Small intestine (tissue), 7 donors: Measurements from ENCODE around the gene ARHGAP24. TPM values are rescaled to one million over a fixed set of nuclear protein-coding genes. Genes with fewer than 3 reads are reported as not detected.
"Not testable (repeated sequence)": the region's sequence is repeated elsewhere in the genome, so short reads cannot be mapped to it uniquely, and the experiment has no call there.

Experiments used
- DNase-seq, 2 donors: peaks; one replicate each; pipeline versions ENCODE4 v3.0.0 to v3.0.0-alpha.2; 2013
- FAIRE-seq: peaks from 2 replicates; lab custom pipeline; 2012; peaks lifted over from hg19 to GRCh38; lab: Jason Lieb, UNC
- H3K27ac ChIP-seq, 3 donors: one replicate each; pipeline ENCODE4 v1.5.1; 2013; ENCODE audit warnings: low read length in 2 of 3, mild to moderate bottlenecking in 2 of 3, control low read depth in 1 of 3, inconsistent platforms in 1 of 3, low read depth in 1 of 3, moderate library complexity in 1 of 3
- H3K27me3 ChIP-seq, 3 donors: one replicate each; pipeline ENCODE4 v1.6.1; 2013; ENCODE audit warnings: low read length in 3 of 3, inconsistent platforms in 1 of 3; ENCODE audit not compliant: control insufficient read depth in 3 of 3, insufficient read depth in 3 of 3
- H3K36me3 ChIP-seq, 3 donors: one replicate each; pipeline ENCODE4 v1.6.1; 2013; ENCODE audit warnings: low read length in 3 of 3, inconsistent platforms in 1 of 3, low read depth in 1 of 3, mild to moderate bottlenecking in 1 of 3, moderate library complexity in 1 of 3; ENCODE audit not compliant: control insufficient read depth in 3 of 3, insufficient read depth in 2 of 3
- H3K4me1 ChIP-seq, 3 donors: one replicate each; pipeline ENCODE4 v1.6.1; 2013; ENCODE audit warnings: low read length in 2 of 3, inconsistent platforms in 1 of 3, low read depth in 1 of 3, mild to moderate bottlenecking in 1 of 3, moderate library complexity in 1 of 3; ENCODE audit not compliant: control insufficient read depth in 3 of 3, insufficient read depth in 2 of 3
- H3K4me3 ChIP-seq, 3 donors: one replicate each; pipeline ENCODE4 v1.5.1; 2013; ENCODE audit warnings: low read length in 3 of 3, control low read depth in 1 of 3, inconsistent platforms in 1 of 3, low read depth in 1 of 3, mild to moderate bottlenecking in 1 of 3, moderate library complexity in 1 of 3
- H3K9me3 ChIP-seq, 2 donors: one replicate each; pipeline ENCODE4 v1.6.1; 2013; ENCODE audit warnings: low read depth in 1 of 2, low read length in 1 of 2; ENCODE audit not compliant: control insufficient read depth in 2 of 2, insufficient read depth in 1 of 2
- WGBS, 3 donors: extraction: QIAGEN DNeasy Blood & Tissue Kit; methylation state at CpG; one replicate each; pipeline ENCODE4 v1.1.7; 2013; 5-methylcytosine and 5-hydroxymethylcytosine counted together
- polyA plus RNA-seq, 4 donors: library from polyadenylated mRNA; stranded (reverse) in 3 of 4; unstranded in 1 of 4; fragments of 200-250 nt in 3 of 4; fragments of 120-200 nt in 1 of 4; gene quantifications; one replicate each; pipeline versions ENCODE4 v1.2.1 to v1.2.3, GENCODE V29; 2013
- donor health status: healthy with polysubstance abuse.
- donor health status: control.
- donor health status: control.
- donor health status: Bipolar disorder and iron deficiency.
- donor health status: healthy.

Gene ARHGAP24
- polyA plus RNA-seq, 4 donors: 1.1 to 4.0 (median 3.8) TPM

- not testable (repeated sequence) for H3K4me3 ChIP-seq, H3K27ac ChIP-seq, H3K27me3 ChIP-seq, FAIRE-seq, H3K4me1 ChIP-seq, DNase-seq, H3K9me3 ChIP-seq, H3K36me3 ChIP-seq
- WGBS, 3 donors: 80 to 93% (median 86%) methylated on average over 3 of the region's 3 CpGs
Measured at GRCh38 chr4:85518526-85518925, 43.6 kb downstream of the ARHGAP24 start.

- DNase-seq: no peak
- H3K27me3 ChIP-seq: no peaks in the 10 kb centered on the region
Measured at GRCh38 chr4:85520765-85521749, 46.1 kb downstream of the ARHGAP24 start.

GRCh38 chr4:85522277-85522676 lies 47.3 kb downstream of the ARHGAP24 start:
- no peaks in the 10 kb centered on the region for H3K4me1 ChIP-seq
- no peaks in the 10 kb centered on the region for H3K9me3 ChIP-seq
- no peak for FAIRE-seq
- H3K27me3 ChIP-seq: no peaks in the 10 kb centered on the region
- no peaks in the 10 kb centered on the region for H3K36me3 ChIP-seq
- no peak overlapping the region for H3K27ac ChIP-seq
- no peak for DNase-seq
- no peak overlapping the region for H3K4me3 ChIP-seq

More at GRCh38 chr4:85520765-85521749, 46.1 kb downstream of the ARHGAP24 start:
- H3K27ac ChIP-seq: no peak overlapping the region
- no peaks in the 10 kb centered on the region for H3K9me3 ChIP-seq
- no peaks in the 10 kb centered on the region for H3K4me1 ChIP-seq
- no peak for FAIRE-seq
- 87 to 92% (median 89%) methylated on average over 5 of the region's 5 CpGs for WGBS, 3 donors
- no peak overlapping the region for H3K4me3 ChIP-seq
- no peaks in the 10 kb centered on the region for H3K36me3 ChIP-seq

GRCh38 chr4:85522836-85523235 lies 47.9 kb downstream of the ARHGAP24 start:
- Histone ChIP-seq H3K4me1 (no peaks in the 10 kb centered on the region), H3K9me3 (no peaks in the 10 kb centered on the region), H3K27me3 (no peaks in the 10 kb centered on the region), H3K4me3 (no peak overlapping the region), H3K27ac (no peak overlapping the region), H3K36me3 (no peaks in the 10 kb centered on the region)
- 77 to 84% (median 84%) methylated on average over 3 of the region's 3 CpGs for WGBS, 3 donors
- DNase-seq: no peak
- FAIRE-seq: no peak

- FAIRE-seq (no peak), DNase-seq (no peak)
- Histone ChIP-seq H3K4me3 (no peak overlapping the region), H3K27me3 (no peaks in the 10 kb centered on the region), H3K36me3 (no peaks in the 10 kb centered on the region), H3K27ac (no peak overlapping the region), H3K9me3 (no peaks in the 10 kb centered on the region), H3K4me1 (no peaks in the 10 kb centered on the region)
- 56 to 73% (median 62%) methylated on average over 2 of the region's 2 CpGs for WGBS, 3 donors
Measured at GRCh38 chr4:85527815-85528214, 52.9 kb downstream of the ARHGAP24 start.

GRCh38 chr4:85531560-85532341 lies 56.8 kb downstream of the ARHGAP24 start:
- DNase-seq (no peak), FAIRE-seq (no peak)
- Histone ChIP-seq H3K4me1 (no peaks in the 10 kb centered on the region), H3K9me3 (no peaks in the 10 kb centered on the region), H3K27me3 (no peaks in the 10 kb centered on the region), H3K4me3 (no peak overlapping the region), H3K36me3 (no peaks in the 10 kb centered on the region), H3K27ac (no peak overlapping the region)
- WGBS, 3 donors: 42 to 74% (median 54%) methylated on average over 1 of the region's 1 CpG

- no peak for FAIRE-seq
Measured at GRCh38 chr4:85534120-85534519, 59.2 kb downstream of the ARHGAP24 start.

GRCh38 chr4:85543832-85544231 lies 68.9 kb downstream of the ARHGAP24 start:
- H3K27me3 ChIP-seq: no peaks in the 10 kb centered on the region
- no peak overlapping the region for H3K27ac ChIP-seq
- H3K36me3 ChIP-seq: no peaks in the 10 kb centered on the region
- WGBS, 3 donors: 90 to 92% (median 90%) methylated on average over 1 of the region's 1 CpG
- no peaks in the 10 kb centered on the region for H3K4me1 ChIP-seq
- no peaks in the 10 kb centered on the region for H3K9me3 ChIP-seq
- DNase-seq (no peak), FAIRE-seq (no peak)
- no peak overlapping the region for H3K4me3 ChIP-seq

More at GRCh38 chr4:85534120-85534519, 59.2 kb downstream of the ARHGAP24 start:
- no peak for DNase-seq
- Histone ChIP-seq H3K36me3 (no peaks in the 10 kb centered on the region), H3K9me3 (no peaks in the 10 kb centered on the region), H3K27ac (no peak overlapping the region), H3K4me3 (no peak overlapping the region), H3K4me1 (no peaks in the 10 kb centered on the region), H3K27me3 (no peaks in the 10 kb centered on the region)
- WGBS, 3 donors: 93 to 94% (median 94%) methylated on average over 3 of the region's 3 CpGs
